SK-N-SH (cell line): Measurements from ENCODE around the gene REC8. TPM values are rescaled to one million over a fixed set of nuclear protein-coding genes. Genes with fewer than 3 reads are reported as not detected.

ENCODE experiments used
- CTCF ChIA-PET: fragments of 300-600, 350-600 bp; formaldehyde crosslinking; extraction: SDS; loops from one replicate; lab custom pipeline; 2021; lab: Yijun Ruan, JAX
- POLR2A ChIA-PET: fragments of 350-600 bp; sonication (Branson Sonifier 250); formaldehyde crosslinking; extraction: SDS; loops from one replicate; lab custom pipeline; 2020; ENCODE audit warnings: antibody characterized with exemption, inconsistent platforms; lab: Yijun Ruan, JAX
- DNase-seq: peaks from one replicate; pipeline ENCODE4 v3.0.0; 2012
- H2AFZ ChIP-seq: fragments of 200-600 bp; sonication (generic); 2 replicates; pipeline ENCODE4 v1.8.1; 2016; ENCODE audit warnings: antibody characterized with exemption, mild to moderate bottlenecking, low read depth
- H3F3A ChIP-seq: fragments of 200-600 bp; sonication (generic); replicated peaks from 2 replicates; pipeline ENCODE3; 2016; ENCODE audit warnings: antibody characterized with exemption, mild to moderate bottlenecking; ENCODE audit not compliant: insufficient read depth
- H3K27ac ChIP-seq, 2 experiments: fragments of 200-500 bp in 1 of 2; fragments of 200-600 bp in 1 of 2; sonication (Bioruptor generic) in 1 of 2; sonication (generic), shearing (Covaris generic) in 1 of 2; 2 replicates each; pipeline versions ENCODE4 v1.5.1 to v1.6.1; 2014 to 2016; ENCODE audit warnings: low read depth in 2 of 2, inconsistent platforms in 1 of 2, low read length in 1 of 2, mild to moderate bottlenecking in 1 of 2, mixed read lengths in 1 of 2
- H3K27me3 ChIP-seq: fragments of 200-600 bp; sonication (generic), shearing (Covaris generic); 2 replicates; pipeline ENCODE4 v1.6.1; 2016; ENCODE audit warnings: mixed run types; ENCODE audit not compliant: insufficient read depth
- H3K36me3 ChIP-seq, 2 experiments: fragments of 200-500 bp in 1 of 2; fragments of 200-600 bp in 1 of 2; sonication (Bioruptor generic) in 1 of 2; sonication (generic) in 1 of 2; replicated peaks in 1 of 2; 2 replicates each; pipeline versions ENCODE3 to v1.5.1; 2014 to 2016; ENCODE audit warnings: low read length in 1 of 2, mild to moderate bottlenecking in 1 of 2; ENCODE audit not compliant: insufficient read depth in 2 of 2, control insufficient read depth in 1 of 2
- H3K4me1 ChIP-seq, 2 experiments: fragments of 200-500 bp in 1 of 2; fragments of 200-600 bp in 1 of 2; sonication (Bioruptor generic) in 1 of 2; sonication (generic), shearing (Covaris generic) in 1 of 2; 2 replicates each; pipeline versions ENCODE4 v1.5.1 to v1.6.1; 2014 to 2016; ENCODE audit warnings: low read depth in 1 of 2, low read length in 1 of 2, mixed run types in 1 of 2; ENCODE audit not compliant: insufficient read depth in 2 of 2, control insufficient read depth in 1 of 2
- H3K4me2 ChIP-seq: fragments of 200-600 bp; sonication (generic), shearing (Covaris generic); 2 replicates; pipeline ENCODE4 v1.6.1; 2017; ENCODE audit warnings: mixed run types
- H3K4me3 ChIP-seq, 2 experiments: fragments of 200-500 bp in 1 of 2; fragments of 200-600 bp in 1 of 2; sonication (Bioruptor generic) in 1 of 2; sonication (generic), shearing (Covaris generic) in 1 of 2; 2 replicates each; pipeline versions ENCODE4 v1.5.1 to v1.8.1; 2014 to 2016; ENCODE audit warnings: low read depth in 2 of 2, inconsistent platforms in 1 of 2, low read length in 1 of 2, mild to moderate bottlenecking in 1 of 2, mixed read lengths in 1 of 2, moderate library complexity in 1 of 2
- H3K79me2 ChIP-seq: fragments of 200-600 bp; sonication (generic); 2 replicates; pipeline ENCODE4 v1.8.1; 2017; ENCODE audit warnings: mild to moderate bottlenecking; ENCODE audit not compliant: insufficient read depth
- H3K9ac ChIP-seq: fragments of 200-600 bp; sonication (generic); 2 replicates; pipeline ENCODE4 v1.6.1; 2017; ENCODE audit warnings: mixed run types
- H3K9me2 ChIP-seq: fragments of 200-600 bp; sonication (generic); 2 replicates; pipeline ENCODE4 v1.6.1; 2017; ENCODE audit warnings: mixed run types
- H3K9me3 ChIP-seq: fragments of 200-600 bp; sonication (generic); 2 replicates; pipeline ENCODE4 v1.6.1; 2017; ENCODE audit warnings: mixed run types, mild to moderate bottlenecking, moderate library complexity
- H4K20me1 ChIP-seq: fragments of 200-600 bp; sonication (generic); 2 replicates; pipeline ENCODE4 v1.6.1; 2017; ENCODE audit warnings: mild to moderate bottlenecking, mixed run types; ENCODE audit not compliant: insufficient read depth
- CTCF ChIP-seq: fragments of 200-600 bp; sonication (generic); IDR thresholded peaks from 2 replicates; pipeline ENCODE4 v1.6.1; 2017; ENCODE audit warnings: antibody characterized with exemption, mild to moderate bottlenecking, moderate library complexity
- EP300 ChIP-seq, 2 experiments: IDR thresholded peaks; 2 replicates each; pipeline versions ENCODE4 v1.4.0 to v1.6.1; 2012; ENCODE audit warnings: borderline replicate concordance in 1 of 2, low read depth in 1 of 2, low read length in 1 of 2
- EZH2phosphoT487 ChIP-seq: fragments of 200-600 bp; sonication (generic); IDR thresholded peaks from 2 replicates; pipeline ENCODE4 v1.6.1; 2017; ENCODE audit warnings: low read depth, mixed run types, mild to moderate bottlenecking, antibody characterized with exemption, moderate library complexity, borderline replicate concordance
- FOSL2 ChIP-seq: IDR thresholded peaks from 2 replicates; pipeline ENCODE4 v1.4.0; 2012; ENCODE audit warnings: low read depth, mild to moderate bottlenecking, moderate library complexity, borderline replicate concordance
- GATA2 ChIP-seq: sonication (generic); formaldehyde crosslinking; IDR thresholded peaks from 2 replicates; pipeline ENCODE4 v1.5.0; 2020; ENCODE audit warnings: mild to moderate bottlenecking, missing genetic modification reagents
- MEF2A ChIP-seq: IDR thresholded peaks from 2 replicates; pipeline ENCODE4 v1.4.0; 2012; ENCODE audit warnings: low read depth, borderline replicate concordance
- NFIC ChIP-seq: IDR thresholded peaks from 2 replicates; pipeline ENCODE4 v1.4.0; 2012; ENCODE audit warnings: borderline replicate concordance
- NRF1 ChIP-seq: IDR thresholded peaks from 2 replicates; pipeline ENCODE4 v1.6.1; 2012; ENCODE audit warnings: low read depth, mild to moderate bottlenecking, low read length
- RAD21 ChIP-seq: IDR thresholded peaks from 2 replicates; pipeline ENCODE4 v1.6.1; 2012; ENCODE audit warnings: mild to moderate bottlenecking, low read length
- ZBTB33 ChIP-seq: IDR thresholded peaks from 2 replicates; pipeline ENCODE4 v1.4.0; 2012; ENCODE audit warnings: low read depth, borderline replicate concordance
- WGBS: methylation state at CpG from one replicate; pipeline ENCODE4 v1.1.6; 2017; ENCODE audit warnings: low lambda C conversion rate; 5-methylcytosine and 5-hydroxymethylcytosine counted together
- polyA plus RNA-seq, 3 experiments: library from polyadenylated mRNA; depleted of rRNA; stranded (reverse); fragments of >200 nt; gene quantifications; 2 replicates each; pipeline ENCODE4 v1.2.3, GENCODE V29; 2012
- TF ChIP-seq, protein P1 (sequence below): IDR thresholded peaks from 2 replicates; pipeline ENCODE4 v1.6.1; 2012; ENCODE audit warnings: mild to moderate bottlenecking, low read depth, low read length, moderate library complexity

The REC8 gene
- polyA plus RNA-seq, 1 of the 3 experiments (the other 2 are of a cell fraction) = 23.2 TPM

GRCh38 chr14:24130380-24130716 is 41.5 kb upstream of the REC8 start, which contains the start of gene FITM1 (continued):
- TF ChIP-seq ZBTB33 (no peak), EZH2phosphoT487 (no peak)

- ChIA-PET CTCF (interaction anchor here (1.5 to 1.6 kb wide), 2 partner anchors 20 to 72 kb away, joined by 3 to 6 read pairs; no protein-coding TSS in a partner anchor), POLR2A (interaction anchor here (0.7 to 2.3 kb wide), 2 partner anchors 15 to 16 kb away, joined by 3 to 6 read pairs; partner anchors contain the start of genes DCAF11 and NRL)
- H3K27me3 ChIP-seq = no peaks in the 10 kb centered on the region
- 53% methylated on average over 5 of the region's 7 CpGs for WGBS
- peaks cover 9% of the 10 kb centered on the region for H3F3A ChIP-seq
- H3K36me3 ChIP-seq = no peaks in the 10 kb centered on the region
- no peak overlapping the region; a peak in 1 of 4 replicates for H3K27ac ChIP-seq
- H3K9ac ChIP-seq = no peak overlapping the region
- H3K9me3 ChIP-seq = no peaks in the 10 kb centered on the region
- no peaks in the 10 kb centered on the region for H4K20me1 ChIP-seq
- no peak overlapping the region for H3K4me2 ChIP-seq
- H3K79me2 ChIP-seq = no peaks in the 10 kb centered on the region
- DNase-seq = peak; percentile 18
- no peaks in the 10 kb centered on the region for H3K9me2 ChIP-seq
- TF ChIP-seq, protein P1, sequence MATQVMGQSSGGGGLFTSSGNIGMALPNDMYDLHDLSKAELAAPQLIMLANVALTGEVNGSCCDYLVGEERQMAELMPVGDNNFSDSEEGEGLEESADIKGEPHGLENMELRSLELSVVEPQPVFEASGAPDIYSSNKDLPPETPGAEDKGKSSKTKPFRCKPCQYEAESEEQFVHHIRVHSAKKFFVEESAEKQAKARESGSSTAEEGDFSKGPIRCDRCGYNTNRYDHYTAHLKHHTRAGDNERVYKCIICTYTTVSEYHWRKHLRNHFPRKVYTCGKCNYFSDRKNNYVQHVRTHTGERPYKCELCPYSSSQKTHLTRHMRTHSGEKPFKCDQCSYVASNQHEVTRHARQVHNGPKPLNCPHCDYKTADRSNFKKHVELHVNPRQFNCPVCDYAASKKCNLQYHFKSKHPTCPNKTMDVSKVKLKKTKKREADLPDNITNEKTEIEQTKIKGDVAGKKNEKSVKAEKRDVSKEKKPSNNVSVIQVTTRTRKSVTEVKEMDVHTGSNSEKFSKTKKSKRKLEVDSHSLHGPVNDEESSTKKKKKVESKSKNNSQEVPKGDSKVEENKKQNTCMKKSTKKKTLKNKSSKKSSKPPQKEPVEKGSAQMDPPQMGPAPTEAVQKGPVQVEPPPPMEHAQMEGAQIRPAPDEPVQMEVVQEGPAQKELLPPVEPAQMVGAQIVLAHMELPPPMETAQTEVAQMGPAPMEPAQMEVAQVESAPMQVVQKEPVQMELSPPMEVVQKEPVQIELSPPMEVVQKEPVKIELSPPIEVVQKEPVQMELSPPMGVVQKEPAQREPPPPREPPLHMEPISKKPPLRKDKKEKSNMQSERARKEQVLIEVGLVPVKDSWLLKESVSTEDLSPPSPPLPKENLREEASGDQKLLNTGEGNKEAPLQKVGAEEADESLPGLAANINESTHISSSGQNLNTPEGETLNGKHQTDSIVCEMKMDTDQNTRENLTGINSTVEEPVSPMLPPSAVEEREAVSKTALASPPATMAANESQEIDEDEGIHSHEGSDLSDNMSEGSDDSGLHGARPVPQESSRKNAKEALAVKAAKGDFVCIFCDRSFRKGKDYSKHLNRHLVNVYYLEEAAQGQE = no peak
- TF ChIP-seq ZBTB33 = no peak
- no peak for TF ChIP-seq NRF1
- TF ChIP-seq MEF2A = no peak
- TF ChIP-seq CTCF = no peak
- TF ChIP-seq GATA2 (CRISPR knock-in tag) = no peak
- no peak for TF ChIP-seq NFIC
- no peak for TF ChIP-seq RAD21
- no peak for TF ChIP-seq EP300 (IDR thresholded peaks at IDR 0.05; ENCODE audit: borderline replicate concordance in 1 of 2, low read depth in 1 of 2, low read length in 1 of 2)
- no peak for TF ChIP-seq FOSL2
- H3K4me3 ChIP-seq = no peak overlapping the region
- H3K4me1 ChIP-seq = peaks cover 0 to 13% of the 10 kb centered on the region in 2 experiments; a peak in 1 of 4 replicates
- H2AFZ ChIP-seq = no peak overlapping the region
Observed at GRCh38 chr14:24130717-24131548, 40.9 kb upstream of the REC8 start.
